Uterus (tissue), 2 donors: Measurements from ENCODE around the gene AGBL4.

Source experiments
- CTCF ChIP-seq, 4 experiments: fragments of 200-600 bp in 2 of 4; fragments of 450-650 bp in 2 of 4; sonication (generic) in 2 of 4; IDR thresholded peaks; one replicate each; pipeline ENCODE4 v1.5.1; 2016 to 2019; ENCODE audit warnings: antibody characterized with exemption in 4 of 4, mild to moderate bottlenecking in 2 of 4, moderate library complexity in 1 of 4
- POLR2A ChIP-seq, 2 donors: fragments of 450-650 bp; IDR thresholded peaks; one replicate each; pipeline ENCODE4 v1.6.1; 2016; ENCODE audit warnings: antibody characterized with exemption in 2 of 2, mild to moderate bottlenecking in 1 of 2, moderate library complexity in 1 of 2

GRCh38 chr1:49906365-49906764 is 117.4 kb downstream of the AGBL4 start:
- no peak for TF ChIP-seq CTCF (IDR thresholded peaks at IDR 0.05)
- no peak for TF ChIP-seq POLR2A (IDR thresholded peaks at IDR 0.05)
